RWPE1 (cell line): ENCODE results near the gene RBP5.

Experiments used
- CTCF ChIA-PET: fragments of 350-600 bp; sonication (Branson Sonifier 250); formaldehyde crosslinking; extraction: SDS; loops from one replicate; lab custom pipeline; 2021; lab: Yijun Ruan, JAX
- POLR2A ChIA-PET: fragments of 400-600 bp; formaldehyde crosslinking; extraction: SDS; loops from one replicate; lab custom pipeline; 2020; ENCODE audit warnings: antibody characterized with exemption; ENCODE audit not compliant: low non-redundant PET; lab: Yijun Ruan, JAX
- DNase-seq: peaks from one replicate; pipeline ENCODE4 v3.0.0; 2012; ENCODE audit warnings: low spot score
- H3K27ac ChIP-seq: fragments of 450-650 bp; 2 replicates; pipeline ENCODE4 v1.5.1; 2017
- CTCF ChIP-seq: fragments of 450-650 bp; conservative IDR thresholded peaks from 2 replicates; pipeline ENCODE4 v1.5.1; 2017; ENCODE audit warnings: low read depth, mild to moderate bottlenecking

RBP5 gene

GRCh38 chr12:7121324-7121723 is 7.4 kb downstream of the RBP5 start:
- POLR2A ChIA-PET = no interaction called here
- CTCF ChIA-PET = interaction anchor here (1.4 kb wide), 1 partner anchor 23 kb away, joined by 5 read pairs; no protein-coding TSS in a partner anchor
- no peak overlapping the region for H3K27ac ChIP-seq
- no peak for TF ChIP-seq CTCF
- no peak for DNase-seq

GRCh38 chr12:7120166-7120565 is 8.5 kb downstream of the RBP5 start:
- ChIA-PET CTCF (interaction anchor here (0.8 kb wide), 1 partner anchor 11 kb away, joined by 3 read pairs; the partner anchor contains the start of gene C1RL), POLR2A (no interaction called here)
- no peak overlapping the region for H3K27ac ChIP-seq
- no peak for TF ChIP-seq CTCF
- no peak for DNase-seq

- H3K27ac ChIP-seq = no peak overlapping the region
- ChIA-PET CTCF (no interaction called here), POLR2A (interaction anchor here (0.5 kb wide), 1 partner anchor 773 kb away, joined by 7 read pairs; no protein-coding TSS in a partner anchor)
- no peak for TF ChIP-seq CTCF
- DNase-seq = no peak
Observed at GRCh38 chr12:7118881-7119280, 9.8 kb downstream of the RBP5 start.

- no peak for TF ChIP-seq CTCF
- CTCF ChIA-PET = no interaction called here
Observed at GRCh38 chr12:7117670-7118069, 11.0 kb downstream of the RBP5 start.

GRCh38 chr12:7116916-7117315 is 11.8 kb downstream of the RBP5 start:
- DNase-seq = no peak
- CTCF ChIA-PET = interaction anchor here (0.7 kb wide), 1 partner anchor 16 kb away, joined by 4 read pairs; no protein-coding TSS in a partner anchor
- TF ChIP-seq CTCF = no peak
- no peak overlapping the region for H3K27ac ChIP-seq
- POLR2A ChIA-PET = no interaction called here

More at GRCh38 chr12:7117670-7118069, 11.0 kb downstream of the RBP5 start:
- no peak overlapping the region for H3K27ac ChIP-seq
- POLR2A ChIA-PET = no interaction called here
- no peak for DNase-seq

GRCh38 chr12:7116196-7116595 is 12.5 kb downstream of the RBP5 start:
- DNase-seq = no peak
- H3K27ac ChIP-seq = no peak overlapping the region
- ChIA-PET CTCF (interaction anchor here (0.6 kb wide), 1 partner anchor 700 kb away, joined by 4 read pairs; no protein-coding TSS in a partner anchor), POLR2A (no interaction called here)
- no peak for TF ChIP-seq CTCF
